HUDEP-2 (cell line): ENCODE measurements around the gene YPEL1.

Experiments used
- DNase-seq, 76 experiments: peaks; one replicate each; lab custom pipeline; 2025; ENCODE audit not compliant: unreplicated experiment in 76 of 76; lab: John Stamatoyannopoulos, UW

The YPEL1 gene

GRCh38 chr22:21663738-21664137 is 71.9 kb downstream of the YPEL1 start:
- no peak for DNase-seq

- DNase-seq, result no peak
Observed at GRCh38 chr22:21661991-21662390, 73.6 kb downstream of the YPEL1 start.

GRCh38 chr22:21660904-21661303 is 74.7 kb downstream of the YPEL1 start:
- no peak for DNase-seq

GRCh38 chr22:21659864-21660525 is 75.6 kb downstream of the YPEL1 start:
- DNase-seq, result no peak

- peak in 70 of 76 experiments; percentile 11 to 82 (median 62) for DNase-seq
Observed at GRCh38 chr22:21657360-21658032, 78.1 kb downstream of the YPEL1 start.

GRCh38 chr22:21657020-21657359 is 78.6 kb downstream of the YPEL1 start:
- no peak for DNase-seq

- DNase-seq, result no peak
Observed at GRCh38 chr22:21652547-21653545, 82.7 kb downstream of the YPEL1 start.

GRCh38 chr22:21652010-21652546 is 83.5 kb downstream of the YPEL1 start:
- DNase-seq, result peak in 72 of 76 experiments; percentile 26 to 88 (median 72)

GRCh38 chr22:21651521-21652009 is 84.0 kb downstream of the YPEL1 start:
- DNase-seq, result no peak

GRCh38 chr22:21650823-21651520 is 84.6 kb downstream of the YPEL1 start:
- peak in 2 of 76 experiments; percentile 5 to 25 for DNase-seq

GRCh38 chr22:21650280-21650679 is 85.3 kb downstream of the YPEL1 start:
- no peak for DNase-seq
